CD4-positive, alpha-beta T cell treated with Interleukin-6 for 4 hours (primary cell): Measurements from ENCODE around the gene CALML3.

Source experiments
- DNase-seq: peaks from one replicate; pipeline ENCODE4 v3.0.0-alpha.2; 2020; ENCODE audit warnings: mixed read lengths

The CALML3 gene

DNA sequence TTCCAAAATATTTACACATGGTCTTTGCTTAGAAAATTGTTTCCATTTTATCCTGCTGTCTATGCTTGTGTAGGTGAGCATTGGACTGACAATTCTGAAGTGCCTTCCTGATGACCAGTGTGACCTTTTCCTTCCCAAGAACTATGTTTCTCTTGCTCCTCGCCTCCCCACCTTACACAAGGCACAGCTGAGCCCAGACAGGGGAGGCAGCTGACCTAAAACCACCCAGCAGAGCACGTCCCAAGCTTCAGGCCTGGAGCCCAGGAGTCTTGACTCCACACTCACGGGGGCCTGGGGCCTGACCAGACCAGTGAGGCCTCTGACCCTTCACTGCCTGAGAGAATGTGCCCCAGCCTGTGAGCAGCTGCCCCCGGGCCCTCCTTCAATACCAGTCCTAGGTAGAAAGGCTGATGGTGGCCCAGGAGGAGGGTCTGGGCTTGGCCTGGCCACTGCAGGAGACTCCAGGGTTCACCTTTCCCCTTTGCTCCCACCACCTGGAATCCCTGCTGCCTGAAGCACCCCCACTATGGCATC is 32.4 kb upstream of the CALML3 start:
- DNase-seq: no peak

DNA sequence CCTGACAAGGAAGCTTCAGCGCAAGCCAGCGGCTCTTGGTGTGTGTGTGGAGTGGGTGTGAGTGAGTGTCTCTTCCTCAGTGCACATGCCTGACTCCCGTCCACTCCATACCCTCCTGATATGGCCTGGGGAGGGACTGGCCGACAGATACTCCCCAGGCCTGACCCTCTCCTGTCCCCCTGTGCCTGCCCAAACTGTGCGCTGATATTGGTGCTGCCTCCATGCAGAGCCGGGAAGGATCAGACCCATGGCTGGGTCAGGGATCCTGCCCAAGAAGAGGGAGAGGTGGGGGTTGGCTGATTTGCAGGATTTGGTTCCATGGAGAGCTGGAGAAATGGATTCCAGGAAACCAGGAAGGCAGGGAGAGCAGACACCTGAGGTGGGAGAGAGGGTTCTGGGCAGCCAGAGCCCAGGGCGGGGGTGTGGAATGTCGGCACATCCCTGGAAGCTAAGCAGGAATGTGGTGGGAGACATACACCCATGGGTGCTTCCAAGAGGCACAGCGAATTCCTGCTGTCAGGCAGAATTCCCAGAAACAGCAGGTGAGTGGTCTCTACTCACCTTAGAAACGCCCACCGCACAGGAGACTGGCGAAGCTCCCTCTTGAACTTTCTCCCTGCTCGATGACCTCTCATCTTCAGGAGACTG is 31.7 kb upstream of the CALML3 start:
- no peak for DNase-seq

DNA sequence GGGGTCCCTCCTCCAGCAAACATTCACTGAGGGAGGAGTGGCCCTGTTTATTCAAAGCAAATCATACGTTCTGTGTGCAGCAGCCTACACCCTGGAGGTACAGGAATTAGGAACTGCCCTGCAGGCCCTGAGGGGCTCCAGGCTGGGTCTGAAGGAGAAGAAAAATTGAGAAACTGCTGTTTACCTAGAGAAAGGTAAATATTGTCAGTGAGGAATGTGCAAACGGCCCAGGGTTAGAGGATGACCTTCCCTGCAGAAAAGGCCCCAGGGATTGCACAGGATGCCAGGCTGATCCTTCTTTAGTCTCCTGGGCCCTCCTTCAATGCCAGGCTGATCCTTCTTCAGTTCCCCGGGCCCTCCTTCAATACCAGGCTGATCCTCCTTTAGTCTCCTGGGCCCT is 31.1 kb upstream of the CALML3 start:
- DNase-seq: no peak

DNA sequence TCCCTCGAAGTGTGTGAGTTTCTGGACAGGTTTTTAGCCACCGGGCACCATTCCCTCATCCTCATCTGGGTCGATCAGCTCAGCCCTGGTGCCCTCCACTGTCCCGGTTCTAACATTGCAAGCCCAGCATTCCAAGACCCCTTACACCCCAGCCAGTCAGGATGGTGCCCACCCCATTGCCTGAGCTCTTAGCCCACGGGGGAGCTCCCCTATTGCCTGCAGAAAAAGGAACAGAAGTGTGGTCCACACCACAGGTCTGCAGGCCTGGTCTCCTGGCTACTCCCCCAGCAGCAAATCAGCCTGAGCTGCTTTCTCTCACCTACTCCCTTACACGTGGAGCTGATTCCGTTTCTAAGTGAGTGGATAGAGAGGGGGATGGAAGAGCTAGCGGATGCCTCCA is 30.1 kb upstream of the CALML3 start:
- no peak for DNase-seq

DNA sequence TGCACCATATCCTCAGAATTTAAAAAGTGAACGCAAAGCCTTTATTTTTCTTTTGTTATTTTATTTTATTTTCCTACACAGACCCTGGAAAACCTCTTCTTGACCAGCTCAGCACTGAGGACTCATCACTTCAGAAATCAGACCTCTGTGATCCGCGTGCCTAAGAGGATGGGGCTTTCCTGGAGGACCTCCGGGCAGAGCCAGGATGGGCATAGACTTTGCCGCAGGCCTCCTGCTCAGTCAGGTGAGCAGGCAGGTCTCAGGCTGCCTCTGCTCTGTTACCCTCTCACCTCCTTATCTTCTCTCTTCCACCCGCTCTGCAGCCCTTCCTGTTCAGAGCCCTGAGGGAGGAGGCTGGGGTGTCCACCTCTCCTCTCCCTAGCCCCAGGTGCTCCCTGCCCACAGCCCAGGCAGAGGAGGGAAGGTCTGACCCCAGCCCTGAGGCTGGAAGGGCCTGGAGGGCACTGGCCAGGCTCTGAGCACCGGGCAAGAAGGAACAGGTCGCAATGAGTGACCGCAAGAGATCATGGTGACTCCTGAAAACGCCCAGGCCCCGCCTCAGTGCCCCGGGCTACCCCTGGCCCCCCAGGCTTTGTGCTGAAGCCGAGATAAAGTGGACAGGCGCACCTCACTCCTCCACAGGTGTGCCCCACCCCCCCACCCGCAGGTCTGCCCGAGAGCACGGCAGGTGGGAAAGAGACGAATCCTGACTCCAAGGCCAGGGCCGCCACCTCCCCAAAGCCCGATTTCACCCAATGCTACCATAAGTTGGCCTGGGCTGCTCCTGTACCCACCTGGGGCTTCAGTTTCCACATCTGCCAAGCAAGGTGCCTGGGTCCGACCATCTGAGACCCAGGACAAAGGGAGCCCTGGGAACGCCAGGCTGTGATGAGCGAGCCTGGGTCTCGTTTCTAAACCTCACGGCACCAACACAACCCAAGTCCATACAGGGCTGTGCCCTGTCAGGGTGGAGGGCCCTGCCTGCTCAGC is 28.2 kb upstream of the CALML3 start:
- DNase-seq: no peak

DNA sequence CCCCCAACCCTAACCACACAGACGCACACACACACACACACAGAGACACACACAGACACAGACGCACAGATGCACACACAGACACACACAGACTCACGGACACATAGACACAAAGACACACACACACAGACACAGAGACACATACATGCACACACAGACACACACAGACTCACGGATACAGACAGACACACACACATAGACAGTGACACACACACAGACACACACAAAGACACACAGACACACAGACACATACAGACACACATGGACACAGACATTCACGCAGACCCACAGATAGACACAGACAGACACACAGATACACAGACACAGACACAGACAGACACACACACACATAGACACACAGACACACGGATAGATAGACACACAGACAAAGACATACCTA is 27.5 kb upstream of the CALML3 start:
- no peak for DNase-seq

DNA sequence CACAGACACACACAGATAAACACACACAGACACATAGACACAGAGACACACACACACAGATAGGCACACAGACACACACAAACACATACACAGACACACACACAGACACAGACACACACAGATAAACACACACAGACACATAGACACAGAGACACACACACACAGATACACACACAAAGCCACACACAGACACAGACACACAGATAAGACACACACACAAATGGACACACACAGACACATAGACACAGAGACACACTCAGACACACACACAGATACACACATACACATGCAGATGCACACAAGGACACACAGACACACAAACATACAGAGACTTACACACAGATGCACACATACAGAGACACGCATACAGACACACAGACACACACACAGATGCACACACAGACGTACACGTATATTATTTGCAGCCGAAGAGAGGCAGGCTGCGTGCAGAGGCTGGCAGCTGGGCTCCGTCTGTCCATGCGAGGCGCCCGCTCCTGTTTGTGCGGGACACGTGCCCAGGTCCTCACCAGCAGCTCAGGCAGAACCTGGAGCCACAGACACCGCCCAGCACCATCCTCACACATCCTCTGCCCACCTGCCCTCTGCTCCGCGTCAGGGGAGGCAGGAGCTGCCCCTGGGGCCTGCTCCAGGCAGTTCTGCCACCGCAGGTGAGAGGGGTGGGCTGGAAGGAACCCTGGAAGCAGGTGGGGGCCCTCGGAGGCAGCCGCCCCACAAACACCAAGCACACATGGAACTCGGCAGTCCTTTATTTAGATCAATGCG is 26.6 kb upstream of the CALML3 start:
- no peak for DNase-seq

DNA sequence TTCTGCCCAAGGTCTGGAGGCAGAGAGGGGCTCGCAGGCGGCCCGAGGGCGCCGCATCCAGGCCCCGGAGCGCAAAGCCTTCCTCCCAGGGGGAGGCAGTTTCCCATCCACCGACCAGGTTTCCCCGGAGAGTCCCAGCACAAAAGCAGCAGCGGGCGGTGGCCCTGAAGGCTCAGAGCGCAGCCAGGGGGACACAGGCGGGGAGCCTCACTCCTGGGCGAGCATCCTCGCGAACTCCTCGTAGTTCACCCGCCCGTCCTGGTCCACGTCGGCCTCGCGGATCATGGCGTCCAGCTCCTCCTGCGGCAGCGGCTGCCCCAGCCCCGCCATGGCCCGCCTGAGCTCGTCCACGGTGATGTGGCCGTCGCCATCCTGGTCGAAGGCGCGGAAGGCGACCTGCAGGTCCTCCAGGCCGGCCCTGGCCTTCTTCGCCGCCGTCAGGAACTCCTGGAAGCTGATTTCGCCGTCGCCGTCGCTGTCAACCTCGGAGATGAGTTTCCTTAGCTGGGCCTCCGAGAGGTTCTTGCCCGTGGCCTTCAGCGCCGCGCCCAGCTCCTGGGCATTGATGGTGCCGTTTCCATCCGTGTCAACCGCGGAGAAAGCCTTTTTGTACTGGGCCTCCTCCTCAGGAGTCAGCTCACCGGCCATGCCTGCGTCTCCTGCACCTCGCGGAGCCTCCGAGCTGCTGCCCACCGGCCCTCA is 25.8 kb upstream of the CALML3 start:
- DNase-seq: no peak

DNA sequence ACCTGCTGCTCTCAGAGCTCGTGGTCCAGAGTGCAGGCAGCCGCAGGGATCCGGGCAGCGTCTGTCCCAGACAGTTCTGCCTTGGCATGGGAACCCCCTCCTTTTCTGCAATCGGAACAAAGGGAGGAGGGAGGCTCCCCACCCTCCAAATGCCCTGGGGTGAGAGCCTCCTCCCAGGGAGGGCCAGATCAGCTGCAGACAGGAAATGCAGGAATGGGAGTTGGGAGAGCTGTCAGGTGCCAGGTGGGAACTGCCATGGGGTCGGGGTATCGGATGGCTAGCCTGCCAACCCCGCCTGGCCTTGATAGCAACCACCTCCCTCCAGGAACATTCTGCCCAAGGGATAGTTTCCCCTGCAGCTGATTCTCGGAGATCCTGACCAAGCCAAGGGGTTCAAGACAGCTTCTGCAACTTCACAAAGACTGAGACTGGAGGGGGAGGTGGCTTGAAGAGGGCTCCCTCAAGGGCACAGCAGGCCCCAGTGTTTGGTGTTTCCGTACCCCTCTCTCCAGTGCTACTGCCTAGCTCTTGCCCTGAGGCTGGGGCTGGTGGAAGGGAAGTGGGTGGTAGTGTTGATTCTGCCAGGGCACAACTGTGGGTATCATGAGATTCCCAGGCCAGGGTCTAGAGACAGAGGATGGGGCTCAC is 25.1 kb upstream of the CALML3 start, which contains the start of gene CALML5:
CALML5 (minus strand) TSS at position 78 of the 648 bp plus-strand sequence. CDS start 132 bp downstream, outside the sequence.
- no peak for DNase-seq

DNA sequence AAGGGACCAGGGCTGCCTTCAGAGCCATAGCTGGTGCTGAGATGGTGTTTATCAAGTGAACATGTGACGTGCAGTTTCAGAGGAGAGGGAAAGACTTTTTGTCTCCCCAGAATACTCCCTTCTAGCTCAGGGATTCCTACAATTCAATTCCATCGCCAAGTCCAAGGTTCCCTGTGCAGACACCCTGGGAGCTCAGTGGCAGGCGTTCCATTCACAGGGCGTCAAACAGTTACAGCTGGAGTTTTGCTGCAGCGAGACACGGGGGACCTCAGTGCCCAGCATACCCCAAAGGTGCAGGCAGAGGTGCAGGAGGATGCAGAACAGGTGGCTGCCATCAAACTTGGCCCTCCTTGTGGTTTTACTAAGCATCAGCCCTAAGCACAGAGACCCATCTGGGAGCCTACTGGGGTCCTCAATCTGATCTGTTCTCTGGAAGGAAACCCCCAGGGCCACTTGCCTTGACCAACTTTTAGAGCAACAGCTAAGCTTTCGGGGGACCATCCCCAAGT is 24.5 kb upstream of the CALML3 start:
- no peak for DNase-seq

DNA sequence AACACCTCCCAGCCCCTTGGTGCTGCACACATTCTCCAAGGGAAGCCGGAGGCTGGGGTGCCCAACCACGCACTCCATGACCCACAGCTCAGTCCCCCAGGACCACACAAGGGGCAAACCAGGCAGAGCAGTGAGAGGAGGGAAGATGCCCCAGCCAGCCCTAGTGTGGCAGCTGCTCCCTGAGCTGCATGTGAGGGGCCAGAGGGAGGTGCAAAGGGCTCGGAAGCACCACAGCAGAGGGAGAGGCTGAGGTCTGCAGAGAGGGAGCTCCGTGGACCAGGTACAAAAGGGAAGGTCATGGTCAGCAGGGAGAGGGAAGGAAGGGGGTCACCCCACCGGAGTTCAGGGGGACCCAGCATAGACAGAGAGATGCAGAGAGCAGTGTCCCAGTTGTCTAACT is 23.9 kb upstream of the CALML3 start:
- no peak for DNase-seq

DNA sequence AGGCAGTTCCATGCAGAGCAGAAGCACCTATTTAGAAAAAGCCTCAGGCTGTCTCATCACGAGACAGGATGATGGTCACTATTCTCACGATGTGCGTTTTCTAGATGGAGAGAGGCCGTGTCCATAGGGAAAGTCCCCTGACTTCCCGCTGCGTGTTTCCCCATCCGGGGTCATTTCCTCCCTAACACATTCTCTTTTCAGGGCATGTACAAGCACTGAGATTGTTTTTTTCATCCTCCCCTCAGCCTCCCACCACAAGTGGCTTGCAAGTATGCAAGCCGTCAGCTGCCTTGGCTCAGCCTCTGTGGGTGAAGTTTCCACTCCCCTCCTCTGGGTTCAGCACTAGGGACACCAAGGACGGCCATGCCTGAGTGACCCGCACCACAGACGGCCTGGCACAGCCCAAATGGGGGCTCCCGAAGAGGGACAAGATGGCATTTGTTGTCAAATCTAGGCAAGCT is 22.7 kb upstream of the CALML3 start:
- DNase-seq: no peak

DNA sequence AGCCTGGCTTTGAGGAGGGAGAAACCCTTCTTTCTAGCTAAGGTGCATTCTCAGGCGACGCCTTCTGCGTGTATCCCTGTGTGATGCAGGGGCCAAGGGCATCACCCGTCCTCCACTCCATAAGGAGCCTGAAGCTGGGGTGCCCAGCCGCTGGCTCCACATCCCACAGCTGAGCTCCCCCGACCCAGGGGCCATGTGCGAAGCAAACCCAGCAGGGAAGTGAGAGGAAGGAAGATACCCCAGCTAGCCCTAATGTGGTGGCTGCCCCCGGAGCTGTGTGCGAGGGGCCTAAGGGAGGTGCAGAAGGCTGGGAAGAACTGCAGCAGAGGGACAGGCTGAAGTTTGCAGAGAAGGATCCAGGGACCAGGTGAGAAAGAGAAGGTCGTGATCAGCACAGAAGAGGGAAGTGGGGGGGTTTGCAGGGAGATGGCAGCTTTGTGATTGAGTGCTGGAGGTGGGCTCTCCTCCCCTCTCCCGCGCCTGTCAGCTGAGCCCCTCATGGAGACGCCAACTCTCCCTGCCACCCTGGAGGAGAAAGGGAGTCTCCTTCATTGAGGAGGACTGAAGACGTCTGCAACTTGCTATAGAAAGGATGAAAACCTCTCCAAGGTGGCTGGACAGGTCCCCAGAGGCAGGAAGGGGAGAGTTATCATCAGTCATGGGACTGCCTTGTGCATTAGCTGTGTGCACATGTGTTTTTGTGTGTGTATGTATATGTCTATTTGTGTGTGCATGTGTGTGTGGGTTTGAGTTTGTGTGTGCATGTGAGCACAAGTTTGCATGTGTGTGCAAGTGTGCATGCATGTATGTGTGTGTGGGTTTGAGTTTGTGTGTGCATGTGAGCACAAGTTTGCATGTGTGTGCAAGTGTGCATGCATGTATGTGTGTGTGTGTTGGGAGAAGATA is 21.9 kb upstream of the CALML3 start:
- DNase-seq: no peak

DNA sequence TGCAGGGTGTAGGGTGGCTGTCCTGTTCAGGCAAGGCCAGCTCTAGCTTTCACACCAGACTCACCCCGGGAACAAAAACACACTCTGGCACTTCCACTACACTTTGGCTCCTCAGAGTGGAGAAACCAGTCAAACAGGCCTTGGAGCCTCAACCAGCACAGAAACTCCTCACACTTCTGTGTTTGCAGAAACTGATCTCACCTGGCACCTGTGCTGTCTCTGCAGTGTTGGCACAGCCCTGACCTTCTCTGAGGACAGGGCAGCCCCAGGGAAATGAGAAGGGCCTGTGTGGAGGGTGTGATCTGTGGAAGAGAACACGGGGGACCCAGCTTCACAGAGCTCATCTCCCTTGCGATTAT is 21.3 kb upstream of the CALML3 start:
- no peak for DNase-seq

DNA sequence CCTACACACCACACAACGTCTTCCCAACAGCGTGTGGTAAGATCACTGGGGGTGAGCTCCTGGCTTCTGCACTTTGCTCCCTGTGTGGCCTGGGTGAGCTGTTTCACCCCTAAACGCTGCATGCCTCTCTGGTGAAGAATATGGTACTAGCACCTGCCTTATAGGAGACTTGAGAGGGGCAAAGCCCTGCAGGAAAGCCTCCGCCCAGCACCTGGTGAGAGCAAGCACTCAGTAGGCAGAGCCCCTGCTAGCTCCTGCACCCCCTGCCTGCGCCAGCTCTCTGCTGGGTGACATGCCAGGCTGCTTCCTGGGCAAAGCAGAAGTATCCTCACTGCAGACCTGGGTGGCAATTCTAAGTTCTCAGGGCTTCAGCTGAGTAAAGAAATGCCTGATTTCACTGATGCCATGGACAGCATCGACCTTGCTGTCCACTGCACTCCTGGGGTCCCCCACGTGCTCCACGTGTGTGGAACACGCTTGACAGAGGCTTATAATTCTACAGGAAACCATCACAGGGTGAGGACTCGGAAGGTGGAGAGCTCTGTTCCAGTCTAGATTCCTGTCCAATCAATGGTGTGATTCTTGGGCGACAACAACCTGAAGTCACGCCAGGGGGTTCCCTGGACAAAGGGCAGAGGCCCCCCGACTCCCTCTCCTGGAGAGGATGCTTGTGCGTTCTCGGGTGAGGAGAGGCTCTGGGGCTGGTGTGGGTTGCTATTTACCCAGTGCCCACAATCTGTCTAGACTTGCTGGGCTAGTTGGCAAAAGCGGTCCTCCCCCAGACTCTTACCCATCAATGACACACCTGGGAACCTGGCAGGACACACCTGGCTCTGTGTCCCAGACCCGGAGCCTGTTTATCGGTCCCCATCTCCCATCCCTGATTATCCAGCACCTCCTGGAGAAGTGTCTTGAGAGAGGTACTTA is 20.4 kb upstream of the CALML3 start:
- no peak for DNase-seq

DNA sequence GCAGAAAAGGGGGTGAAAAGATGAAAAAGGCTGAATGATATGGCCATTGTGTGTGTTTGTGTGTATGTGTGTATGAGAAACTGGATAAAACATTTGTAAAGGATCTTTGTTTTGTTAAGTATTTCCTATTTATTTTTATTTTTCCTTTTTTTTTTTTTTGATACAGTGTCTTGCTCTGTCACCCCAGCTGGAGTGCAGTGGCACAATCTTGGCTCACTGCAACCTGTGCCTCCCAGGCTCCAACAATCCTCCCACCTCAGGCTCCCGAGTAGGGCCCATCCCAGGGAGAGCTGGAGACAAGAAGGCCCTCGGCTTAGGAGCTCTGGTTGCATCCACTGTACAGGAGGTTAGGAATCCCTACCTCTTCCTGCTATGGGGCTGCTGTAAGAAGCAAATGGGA is 18.5 kb upstream of the CALML3 start:
- DNase-seq: no peak

DNA sequence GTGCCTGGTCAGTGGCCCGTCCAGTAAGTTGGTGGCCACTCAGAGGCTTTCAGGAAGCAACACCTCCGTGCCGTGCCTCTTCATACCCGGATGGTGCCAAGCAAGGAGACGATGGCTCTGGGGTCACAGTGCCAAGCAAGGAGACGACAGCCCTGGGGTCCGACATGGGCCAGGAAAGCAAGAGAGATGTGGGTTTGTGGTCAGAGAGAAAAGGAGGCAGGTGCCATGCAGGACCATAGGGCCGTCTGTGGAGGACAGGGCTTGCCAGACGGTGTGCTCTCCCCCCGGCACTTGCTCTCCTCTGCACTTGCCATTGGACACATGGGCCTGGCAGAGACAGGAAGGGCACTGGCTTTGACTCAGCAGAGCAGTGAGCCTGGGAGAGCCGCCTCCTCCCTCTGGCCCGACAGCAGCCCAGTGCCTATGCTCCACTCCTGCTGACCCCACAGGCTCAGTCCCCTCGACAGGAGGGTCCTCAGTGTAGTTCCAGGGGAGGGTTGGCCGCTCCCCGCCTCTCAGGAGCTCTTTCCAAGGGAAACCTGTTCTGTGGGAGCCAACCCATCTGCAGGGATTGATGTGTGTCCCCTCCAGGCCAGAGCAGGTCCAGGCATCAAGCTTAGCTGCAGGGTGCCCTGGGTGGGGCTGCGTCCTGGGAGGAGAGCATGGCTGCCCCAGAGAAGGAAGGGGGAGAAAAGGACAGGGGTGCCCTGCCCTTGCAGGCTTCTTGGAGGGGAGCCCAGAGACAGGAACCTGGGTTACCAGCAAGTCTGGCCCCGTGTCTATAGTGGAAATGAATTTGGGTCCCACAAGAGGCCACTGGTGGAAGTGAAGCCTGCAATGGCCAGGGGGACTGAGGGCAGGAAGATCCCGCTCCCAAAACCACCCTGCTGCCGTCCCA is 17.8 kb upstream of the CALML3 start:
- no peak for DNase-seq

DNA sequence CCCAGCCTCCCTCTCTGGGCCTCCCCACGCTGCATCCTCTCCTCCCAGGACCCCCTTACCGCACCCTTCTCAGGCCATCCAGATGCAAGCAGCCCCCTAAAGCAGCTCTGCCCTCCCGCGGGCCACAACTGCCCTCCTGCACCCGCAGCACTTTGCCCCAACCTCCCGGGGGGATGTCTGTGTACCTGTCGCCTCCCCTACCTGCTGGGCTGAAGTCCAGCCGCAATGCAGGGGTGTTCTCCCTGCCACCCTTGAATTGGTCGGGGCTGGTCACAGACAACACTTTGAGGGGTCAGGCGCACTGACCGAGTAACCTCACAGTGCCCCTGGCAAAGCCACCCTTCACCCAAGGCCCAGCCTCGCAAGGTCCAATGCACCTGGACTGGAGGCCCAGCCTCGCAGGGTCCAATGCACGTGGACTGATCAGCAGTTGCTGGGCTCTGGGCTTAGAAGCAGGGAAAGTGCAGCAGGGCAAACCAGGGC is 17.1 kb upstream of the CALML3 start:
- DNase-seq: no peak
